ENCODE measurements around the gene MFSD11.
"Not testable (repeated sequence)": the region's sequence is repeated elsewhere in the genome, so short reads cannot be mapped to it uniquely, and the experiment has no call there.

Gene MFSD11

DNA sequence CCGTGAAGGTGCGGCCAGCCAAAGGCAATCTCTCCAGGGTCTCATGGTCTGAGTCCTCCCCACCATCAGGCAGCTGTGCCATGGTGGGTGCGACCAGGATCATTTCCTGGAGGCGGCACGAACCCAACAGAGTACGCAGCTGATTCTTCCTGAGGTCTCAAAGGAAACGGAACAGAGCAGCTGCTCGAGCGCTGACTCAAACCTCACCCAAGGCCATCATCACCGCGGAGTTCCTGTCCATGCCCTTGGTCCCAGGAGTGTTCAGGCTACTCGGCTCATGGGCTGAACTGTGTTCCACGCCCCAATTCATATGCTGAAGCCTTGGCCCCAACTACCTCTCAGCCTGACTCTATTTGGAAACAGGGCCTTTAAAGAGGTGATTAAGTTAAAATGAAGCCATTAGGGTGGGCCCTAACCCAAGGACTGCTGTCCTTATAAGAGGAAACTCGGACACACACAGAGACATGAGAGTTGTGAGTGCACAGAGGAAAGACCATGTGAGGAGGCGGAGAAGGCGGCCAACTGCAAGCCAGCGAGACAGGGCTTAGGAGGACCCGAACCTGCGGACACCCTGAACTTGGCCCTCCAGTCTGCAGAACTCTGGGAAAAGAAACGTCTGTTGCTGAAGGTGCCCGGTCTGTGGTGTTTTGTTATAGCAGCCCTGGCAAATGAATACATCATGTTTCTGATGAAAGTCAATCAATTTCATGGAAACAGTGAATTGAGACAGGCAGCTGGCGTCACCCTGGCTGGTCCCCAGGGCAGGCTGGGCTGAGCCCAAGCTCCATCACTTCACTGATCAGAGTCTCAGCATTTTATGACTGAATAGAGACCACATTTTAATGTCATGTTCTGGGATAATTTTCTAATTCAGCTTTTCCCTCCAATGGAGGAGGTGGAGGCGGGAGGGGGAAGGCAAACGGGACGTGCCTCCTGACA is 40.9 kb upstream of the MFSD11 start:
- H3K27ac ChIP-seq = no peak overlapping the region
- no peak for TF ChIP-seq ZFX (IDR thresholded peaks at IDR 0.05)
- TF ChIP-seq, protein P1, sequence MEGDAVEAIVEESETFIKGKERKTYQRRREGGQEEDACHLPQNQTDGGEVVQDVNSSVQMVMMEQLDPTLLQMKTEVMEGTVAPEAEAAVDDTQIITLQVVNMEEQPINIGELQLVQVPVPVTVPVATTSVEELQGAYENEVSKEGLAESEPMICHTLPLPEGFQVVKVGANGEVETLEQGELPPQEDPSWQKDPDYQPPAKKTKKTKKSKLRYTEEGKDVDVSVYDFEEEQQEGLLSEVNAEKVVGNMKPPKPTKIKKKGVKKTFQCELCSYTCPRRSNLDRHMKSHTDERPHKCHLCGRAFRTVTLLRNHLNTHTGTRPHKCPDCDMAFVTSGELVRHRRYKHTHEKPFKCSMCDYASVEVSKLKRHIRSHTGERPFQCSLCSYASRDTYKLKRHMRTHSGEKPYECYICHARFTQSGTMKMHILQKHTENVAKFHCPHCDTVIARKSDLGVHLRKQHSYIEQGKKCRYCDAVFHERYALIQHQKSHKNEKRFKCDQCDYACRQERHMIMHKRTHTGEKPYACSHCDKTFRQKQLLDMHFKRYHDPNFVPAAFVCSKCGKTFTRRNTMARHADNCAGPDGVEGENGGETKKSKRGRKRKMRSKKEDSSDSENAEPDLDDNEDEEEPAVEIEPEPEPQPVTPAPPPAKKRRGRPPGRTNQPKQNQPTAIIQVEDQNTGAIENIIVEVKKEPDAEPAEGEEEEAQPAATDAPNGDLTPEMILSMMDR (conservative IDR thresholded peaks at IDR 0.05) = no peak

DNA sequence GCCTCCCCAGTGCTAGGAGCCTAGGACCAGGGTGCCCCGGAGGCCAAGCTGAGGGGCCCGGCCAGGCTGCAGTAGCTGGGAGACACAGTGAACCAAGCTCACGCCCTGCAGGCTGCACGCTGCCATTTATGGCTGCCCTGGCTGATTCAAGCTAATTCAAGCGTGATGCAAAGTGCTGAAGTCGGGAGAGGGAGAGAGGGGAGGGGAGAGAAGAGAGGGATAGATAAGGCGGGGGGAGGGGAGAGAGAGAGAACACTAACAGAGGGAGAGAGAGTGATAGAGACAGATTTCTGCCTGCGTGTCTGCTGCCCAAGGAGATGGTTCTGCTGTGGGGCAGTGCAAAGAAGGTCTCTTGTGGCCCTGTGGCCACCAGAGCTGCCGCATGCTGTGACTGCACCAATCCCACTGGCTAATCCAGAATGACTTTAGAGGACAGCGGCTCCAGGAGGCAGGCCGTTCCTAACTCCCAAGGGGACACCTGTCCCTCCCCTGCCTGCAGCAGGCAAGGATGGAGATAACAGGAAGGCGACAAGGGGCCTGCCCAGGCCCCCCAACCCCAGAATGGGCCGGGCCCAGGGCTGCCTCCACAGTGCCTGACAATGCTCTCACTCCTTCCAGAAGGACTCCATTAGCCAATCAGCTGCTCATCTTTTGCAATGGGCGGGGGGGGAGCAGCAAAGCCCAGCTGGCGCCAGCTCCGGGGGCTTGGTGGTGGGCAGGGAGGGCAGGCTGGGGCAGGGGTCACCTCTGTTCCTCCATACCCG is 40.0 kb upstream of the MFSD11 start:
- TF ChIP-seq, protein P1 (conservative IDR thresholded peaks at IDR 0.05) = no peak
- TF ChIP-seq ZFX (IDR thresholded peaks at IDR 0.05) = no peak
- no peak overlapping the region for H3K27ac ChIP-seq

DNA sequence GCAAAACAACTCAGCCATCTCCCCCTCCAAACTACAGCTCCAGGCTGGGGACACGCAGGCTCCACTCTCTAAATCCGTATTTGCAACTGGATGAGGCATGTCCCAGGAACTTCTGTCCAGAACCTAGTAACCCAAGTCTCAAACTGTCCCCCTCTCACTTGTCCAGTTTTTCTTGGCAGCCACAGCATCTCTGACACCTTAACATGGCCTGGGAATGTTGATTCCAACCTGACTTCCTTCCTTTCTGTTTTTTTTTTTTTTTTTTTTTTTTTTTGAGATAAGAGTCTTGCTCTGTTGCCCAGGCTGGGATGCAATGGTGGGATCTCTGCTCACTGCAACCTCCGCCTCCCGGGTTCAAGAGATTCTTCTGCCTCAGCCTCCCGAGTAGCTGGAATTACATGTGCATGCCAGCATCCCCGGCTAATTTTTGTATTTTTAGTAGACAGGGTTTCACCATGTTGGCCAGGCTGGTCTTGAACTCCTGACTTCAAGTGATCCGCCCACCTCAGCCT is 39.4 kb upstream of the MFSD11 start:
- H3K27ac ChIP-seq = not testable (repeated sequence)

DNA sequence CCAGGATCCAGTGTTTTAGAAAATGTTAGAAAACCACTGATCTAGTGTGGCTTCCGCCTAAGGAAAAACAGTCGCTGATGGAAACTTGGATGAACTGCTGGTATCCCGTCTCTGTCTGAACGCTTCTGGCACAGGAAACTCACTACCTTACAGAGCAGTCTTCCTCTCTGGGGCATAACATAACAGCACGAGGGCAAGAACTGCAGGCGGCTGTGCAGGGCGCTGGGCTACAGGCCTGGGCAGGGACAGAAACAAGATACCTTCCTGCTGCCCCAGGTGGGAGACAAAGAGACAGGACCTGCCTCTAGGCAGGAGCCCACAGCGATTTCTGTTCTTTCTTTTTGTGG is 37.7 kb upstream of the MFSD11 start:
- TF ChIP-seq, protein P1 (conservative IDR thresholded peaks at IDR 0.05) = no peak
- no peak for TF ChIP-seq ZFX (IDR thresholded peaks at IDR 0.05)
- no peak overlapping the region for H3K27ac ChIP-seq

DNA sequence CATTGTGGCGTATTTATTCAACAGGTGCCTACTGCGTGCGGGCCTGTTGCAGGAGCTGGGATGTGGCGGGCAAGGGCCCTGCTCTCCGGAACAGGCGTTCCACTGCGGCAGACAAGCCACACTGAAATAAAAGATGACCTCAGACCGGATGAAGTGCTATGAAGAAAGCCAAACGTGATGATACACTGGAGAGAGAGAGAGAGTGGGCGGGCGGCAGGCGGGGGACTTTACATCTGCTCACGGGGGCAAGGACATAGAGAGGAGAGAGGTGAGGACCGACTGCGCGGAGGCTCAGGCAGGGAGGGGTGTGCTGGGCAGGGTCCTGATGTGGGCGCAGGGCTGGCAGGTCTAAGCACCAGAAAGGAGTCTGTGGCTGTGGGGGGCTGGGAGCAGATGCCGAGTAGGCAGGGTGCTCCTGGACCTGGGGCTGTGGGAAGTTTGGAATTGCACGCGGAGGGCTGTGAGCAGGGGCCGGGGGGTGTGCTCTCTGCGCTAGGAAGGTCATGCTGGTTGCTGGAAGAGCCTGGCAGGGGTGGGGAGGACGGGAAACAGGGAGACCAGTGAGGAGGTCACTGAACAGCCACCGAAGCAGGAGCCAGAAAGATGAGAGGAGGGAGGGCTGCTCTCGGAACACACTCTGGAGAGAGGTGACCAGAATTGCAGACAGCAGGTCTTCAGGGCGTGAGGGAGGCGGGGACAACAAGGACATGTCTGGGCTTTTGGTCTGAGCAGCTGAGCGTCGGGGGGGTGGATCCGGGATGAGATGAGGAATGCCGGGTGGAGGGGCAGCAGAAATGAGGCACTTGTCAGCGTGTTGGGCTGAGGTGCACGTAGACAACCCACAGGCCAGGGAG is 37.1 kb upstream of the MFSD11 start:
- no peak for TF ChIP-seq ZFX (IDR thresholded peaks at IDR 0.05)
- H3K27ac ChIP-seq = no peak overlapping the region

DNA sequence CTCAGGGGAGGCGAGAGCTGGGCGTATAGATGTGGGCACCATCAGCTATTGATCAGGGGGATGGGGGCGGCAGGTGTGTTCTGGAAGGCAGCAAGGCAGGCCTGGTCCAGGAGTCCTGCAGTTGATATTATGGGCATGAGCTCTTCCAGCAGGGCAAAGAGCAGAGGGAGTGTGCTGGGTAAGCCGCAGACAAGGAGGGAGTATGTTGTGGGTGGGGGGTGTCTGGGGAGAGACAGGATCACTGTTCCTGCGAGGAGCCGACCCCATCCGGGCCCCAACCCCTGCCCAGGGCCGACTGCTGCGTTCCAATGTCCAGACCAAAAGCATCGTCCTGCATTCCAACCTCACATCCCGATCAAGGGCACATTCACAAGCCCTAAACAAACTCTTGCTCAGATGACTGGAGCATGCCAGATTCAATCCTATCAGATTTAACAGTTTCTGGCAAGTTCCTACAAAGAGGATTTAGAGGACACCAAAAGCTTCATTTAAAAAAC is 36.4 kb upstream of the MFSD11 start:
- TF ChIP-seq, protein P1 (conservative IDR thresholded peaks at IDR 0.05) = no peak
- TF ChIP-seq ZFX (IDR thresholded peaks at IDR 0.05) = no peak

DNA sequence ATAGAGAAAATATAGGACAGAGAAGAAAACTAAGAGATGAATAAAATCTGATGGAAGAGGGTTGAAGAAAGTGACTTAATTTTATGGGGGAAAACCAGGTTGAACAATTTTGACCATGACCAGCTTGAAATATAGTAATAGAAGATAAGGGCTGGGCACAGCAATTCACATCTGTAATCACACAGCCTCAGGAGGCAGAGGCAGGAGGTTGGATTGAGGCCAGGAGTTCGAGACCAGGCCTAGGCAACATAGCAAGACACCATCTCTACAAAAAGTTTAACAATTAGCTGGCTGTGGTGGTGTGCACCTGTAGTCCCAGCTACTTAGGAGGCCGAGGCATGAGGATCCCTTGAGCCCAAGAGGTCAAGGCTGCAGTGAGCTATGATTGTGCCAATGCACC is 35.8 kb upstream of the MFSD11 start:
- no peak for TF ChIP-seq ZFX (IDR thresholded peaks at IDR 0.05)
- TF ChIP-seq, protein P1 (conservative IDR thresholded peaks at IDR 0.05) = no peak
- H3K27ac ChIP-seq = no peak overlapping the region

More for the DNA sequence above, 36.4 kb upstream of the MFSD11 start:
- H3K27ac ChIP-seq = no peak overlapping the region
